HG03575 (cell line): ENCODE measurements around the gene CLEC16A.

ENCODE experiments used
- ATAC-seq: cut with Tn5 transposase; IDR thresholded peaks from one replicate; pipeline ENCODE4 v1.9.1; 2021; ENCODE audit not compliant: unreplicated experiment, insufficient number of reproducible peaks, low FRiP score; ENCODE audit errors: extremely low read depth

CLEC16A gene

GRCh38 chr16:11004973-11005610 lies 60.7 kb downstream of the CLEC16A start:
- ATAC-seq: no peak

- ATAC-seq: no peak
These were observed 61.2 kb downstream of the CLEC16A start for GRCh38 chr16:11005611-11005975.

GRCh38 chr16:11006656-11007055 lies 62.3 kb downstream of the CLEC16A start:
- no peak for ATAC-seq

GRCh38 chr16:11007714-11008280 lies 63.4 kb downstream of the CLEC16A start:
- no peak for ATAC-seq

GRCh38 chr16:11009027-11009755 lies 64.8 kb downstream of the CLEC16A start:
- no peak for ATAC-seq

GRCh38 chr16:11010575-11011221 lies 66.3 kb downstream of the CLEC16A start:
- no peak for ATAC-seq

- no peak for ATAC-seq
These were observed 67.0 kb downstream of the CLEC16A start for GRCh38 chr16:11011326-11011725.

GRCh38 chr16:11012841-11013240 lies 68.5 kb downstream of the CLEC16A start:
- ATAC-seq: no peak

GRCh38 chr16:11014136-11014535 lies 69.8 kb downstream of the CLEC16A start:
- no peak for ATAC-seq

GRCh38 chr16:11015076-11015475 lies 70.7 kb downstream of the CLEC16A start:
- ATAC-seq: no peak

- no peak for ATAC-seq
These were observed 71.2 kb downstream of the CLEC16A start for GRCh38 chr16:11015607-11016006.

GRCh38 chr16:11016524-11016988 lies 72.2 kb downstream of the CLEC16A start:
- no peak for ATAC-seq

- no peak for ATAC-seq
These were observed 72.6 kb downstream of the CLEC16A start for GRCh38 chr16:11016993-11017392.

- no peak for ATAC-seq
These were observed 73.1 kb downstream of the CLEC16A start for GRCh38 chr16:11017499-11017898.

- ATAC-seq: no peak
These were observed 76.0 kb downstream of the CLEC16A start for GRCh38 chr16:11020388-11020787.

- ATAC-seq: no peak
These were observed 76.6 kb downstream of the CLEC16A start for GRCh38 chr16:11020792-11021551.

GRCh38 chr16:11022002-11022401 lies 77.6 kb downstream of the CLEC16A start:
- no peak for ATAC-seq

- no peak for ATAC-seq
These were observed 79.1 kb downstream of the CLEC16A start for GRCh38 chr16:11023262-11024039.
